ENCODE measurements around the gene CNN3. TPM values are rescaled to one million over a fixed set of nuclear protein-coding genes. Genes with fewer than 3 reads are reported as not detected.
"Not testable (repeated sequence)": the region's sequence is repeated elsewhere in the genome, so short reads cannot be mapped to it uniquely, and the experiment has no call there.

CNN3 gene
- total RNA-seq, 2 donors from 2014 or later: 6.3 to 11.2 TPM

DNA sequence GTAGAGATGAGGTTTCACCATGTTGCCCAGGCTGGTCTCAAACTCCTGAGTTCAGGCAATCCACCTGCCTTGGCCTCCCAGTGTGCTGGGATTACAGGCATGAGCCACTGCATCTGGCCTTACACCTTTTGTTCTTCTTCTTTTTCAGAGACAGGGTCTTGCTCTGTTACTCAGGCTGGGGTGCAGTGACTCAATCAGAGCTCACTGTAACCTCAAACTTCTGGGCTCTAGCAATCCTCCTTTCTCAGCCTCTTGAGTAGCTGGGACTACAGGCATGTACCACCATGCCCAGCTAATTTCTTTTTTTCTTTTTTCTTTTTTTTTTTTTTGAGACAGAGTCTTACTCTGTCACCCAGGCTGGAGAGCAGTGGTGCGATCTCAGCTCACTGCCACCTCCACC is 14.6 kb upstream of the CNN3 start:
- H3K4me1 Mint-ChIP-seq (ENCODE audit: low read depth): not testable (repeated sequence)

DNA sequence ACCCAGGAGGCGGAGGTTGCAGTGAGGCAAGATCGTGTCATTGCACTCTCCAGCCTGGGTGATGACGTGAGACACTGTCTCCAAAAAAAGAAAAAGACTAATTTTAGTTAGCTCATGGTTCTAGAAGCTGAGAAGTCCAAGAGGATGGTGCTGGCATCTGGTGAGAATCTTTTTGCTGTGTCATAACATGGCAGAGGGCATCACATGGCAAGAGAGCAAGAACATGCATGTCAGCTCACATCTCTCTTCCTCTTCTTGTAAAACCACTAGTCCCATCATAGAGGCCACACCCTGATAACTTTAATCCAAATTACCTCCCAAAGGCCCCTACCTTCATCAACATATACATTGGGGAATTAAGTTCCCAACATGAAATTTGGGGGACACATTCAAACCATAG is 13.8 kb upstream of the CNN3 start:
- no peaks in the 10 kb centered on the region for H3K36me3 Mint-ChIP-seq (ENCODE audit: insufficient read depth in 2 of 2)
- ATAC-seq (replicated peaks in 1 of 2) (no peak), DNase-seq (no peak)
- H3K4me1 Mint-ChIP-seq (ENCODE audit: low read depth): no peaks in the 10 kb centered on the region
- H3K4me3 Mint-ChIP-seq: no peak overlapping the region
- H3K27me3 Mint-ChIP-seq (ENCODE audit: low read depth): peaks cover 6% of the 10 kb centered on the region
- H3K9me3 Mint-ChIP-seq: no peaks in the 10 kb centered on the region
- no peak overlapping the region for H3K27ac Mint-ChIP-seq

More for the DNA sequence above, 14.6 kb upstream of the CNN3 start:
- H3K27me3 Mint-ChIP-seq (ENCODE audit: low read depth); H3K9me3 Mint-ChIP-seq; H3K4me3 Mint-ChIP-seq; H3K27ac Mint-ChIP-seq; H3K36me3 Mint-ChIP-seq (ENCODE audit: insufficient read depth in 2 of 2); ATAC-seq (replicated peaks in 1 of 2); DNase-seq: not testable (repeated sequence)

DNA sequence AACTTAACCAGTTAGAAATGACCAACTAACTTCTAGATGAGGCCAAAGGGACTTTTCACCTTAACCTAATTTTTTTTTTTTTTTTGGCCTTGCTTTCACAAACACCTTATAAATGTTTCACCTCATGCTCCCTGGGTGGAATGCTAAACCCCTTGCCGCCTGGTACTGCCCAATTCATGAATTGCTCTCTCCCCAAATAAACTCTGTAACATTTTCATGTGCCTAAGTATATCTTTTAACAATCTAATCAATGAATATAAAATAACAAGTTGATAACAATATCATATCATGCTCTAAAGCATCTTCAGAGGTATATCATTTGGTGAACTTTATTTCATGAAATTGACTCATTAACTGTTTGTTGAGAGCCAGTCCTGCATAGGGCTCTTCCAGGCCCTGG is 10.9 kb upstream of the CNN3 start:
- H3K27me3 Mint-ChIP-seq (ENCODE audit: low read depth): no peaks in the 10 kb centered on the region
- DNase-seq: no peak

DNA sequence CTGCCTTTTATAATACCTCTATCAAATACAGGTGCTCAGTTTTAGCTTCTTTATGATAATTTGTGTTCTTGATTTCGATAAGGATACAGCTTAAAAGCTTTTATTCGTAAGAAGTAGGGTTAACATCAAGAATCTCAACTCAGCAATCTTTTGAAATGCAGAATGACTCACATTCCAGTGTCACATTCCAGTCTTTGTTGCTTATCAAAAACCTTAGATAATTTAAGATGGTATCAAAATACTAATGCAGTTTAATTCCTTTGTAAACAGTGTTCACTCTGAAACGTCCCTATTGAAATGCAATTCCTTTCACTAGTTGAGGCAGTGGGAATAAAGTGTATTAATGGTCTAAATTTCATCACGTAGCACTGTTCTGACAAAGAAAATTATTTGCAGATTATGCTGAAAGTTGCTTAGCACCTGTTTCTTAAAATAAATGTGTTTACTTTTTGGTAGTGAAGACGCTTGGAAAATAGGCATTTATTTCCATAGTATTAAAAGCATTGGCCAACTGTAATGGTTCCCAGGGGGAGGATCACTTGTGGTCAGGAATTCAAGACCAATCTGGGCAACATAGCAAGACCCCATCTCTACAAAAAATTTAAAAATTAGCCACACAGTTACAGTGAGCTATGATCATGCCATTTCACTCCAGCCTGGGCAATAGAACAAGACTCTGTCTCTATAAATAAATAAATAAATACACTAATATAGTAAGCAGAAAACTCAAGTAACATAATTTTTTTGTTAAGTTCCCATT is 10.1 kb upstream of the CNN3 start:
- Mint-ChIP-seq H3K27ac (no peak overlapping the region), H3K27me3 (ENCODE audit: low read depth) (no peaks in the 10 kb centered on the region), H3K9me3 (no peaks in the 10 kb centered on the region), H3K36me3 (ENCODE audit: insufficient read depth in 2 of 2) (no peaks in the 10 kb centered on the region), H3K4me3 (no peak overlapping the region), H3K4me1 (ENCODE audit: low read depth) (peaks cover 8% of the 10 kb centered on the region)
- no peak for DNase-seq
- ATAC-seq (replicated peaks in 1 of 2): no peak

More for the DNA sequence above, 10.9 kb upstream of the CNN3 start:
- ATAC-seq (replicated peaks in 1 of 2): no peak
- H3K4me3 Mint-ChIP-seq: no peak overlapping the region
- H3K36me3 Mint-ChIP-seq (ENCODE audit: insufficient read depth in 2 of 2): no peaks in the 10 kb centered on the region
- H3K27ac Mint-ChIP-seq: no peak overlapping the region
- no peaks in the 10 kb centered on the region for H3K9me3 Mint-ChIP-seq
- peaks cover 8% of the 10 kb centered on the region for H3K4me1 Mint-ChIP-seq (ENCODE audit: low read depth)

DNA sequence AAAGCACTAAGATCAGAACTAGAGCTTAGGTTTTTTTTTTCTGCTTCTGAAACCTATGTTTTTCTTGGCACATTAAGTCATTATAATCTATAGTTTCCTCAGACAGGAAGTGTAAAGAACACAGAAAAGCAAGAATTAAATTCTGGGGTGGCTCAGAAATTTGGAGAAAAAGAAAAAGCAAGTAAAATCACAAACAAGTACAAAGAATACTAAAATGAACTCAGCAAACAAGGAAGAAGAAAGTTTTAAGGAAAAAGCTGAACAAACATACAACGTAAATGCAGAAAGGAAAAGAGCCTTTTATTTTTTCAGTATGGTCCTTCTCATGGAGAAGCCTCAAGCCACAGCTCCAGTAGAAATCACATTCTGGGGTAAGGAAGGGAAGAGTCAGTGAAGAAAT is 8.6 kb upstream of the CNN3 start:
- H3K36me3 Mint-ChIP-seq (ENCODE audit: insufficient read depth in 2 of 2): no peaks in the 10 kb centered on the region
- H3K9me3 Mint-ChIP-seq: no peaks in the 10 kb centered on the region
- no peaks in the 10 kb centered on the region for H3K27me3 Mint-ChIP-seq (ENCODE audit: low read depth)
- H3K27ac Mint-ChIP-seq: no peak overlapping the region
- H3K4me1 Mint-ChIP-seq (ENCODE audit: low read depth): peaks cover 8% of the 10 kb centered on the region
- ATAC-seq (replicated peaks in 1 of 2): no peak
- H3K4me3 Mint-ChIP-seq: no peak overlapping the region
- DNase-seq: no peak

DNA sequence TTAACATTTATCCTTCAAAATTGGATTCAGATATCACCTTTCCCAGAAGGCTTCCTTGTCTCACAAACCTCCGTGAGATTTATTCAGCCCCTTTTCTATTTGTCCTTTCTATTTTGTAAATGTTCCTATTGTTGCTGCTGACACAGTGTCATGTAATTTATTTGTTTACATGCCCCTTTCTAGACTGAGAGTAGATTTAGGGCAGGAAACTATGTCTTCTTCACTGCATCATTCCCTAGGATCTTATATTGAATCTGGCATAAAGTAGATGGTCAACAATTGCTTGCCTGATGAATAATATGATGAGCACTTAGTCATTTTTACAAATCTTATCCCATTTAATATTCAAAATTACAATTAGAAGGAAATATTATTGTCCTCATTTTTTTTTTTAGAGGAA is 8.1 kb upstream of the CNN3 start:
- DNase-seq (no peak), ATAC-seq (replicated peaks in 1 of 2) (no peak)
- Mint-ChIP-seq H3K27me3 (ENCODE audit: low read depth) (no peaks in the 10 kb centered on the region), H3K36me3 (ENCODE audit: insufficient read depth in 2 of 2) (no peaks in the 10 kb centered on the region), H3K4me3 (no peak overlapping the region), H3K27ac (no peak overlapping the region), H3K9me3 (no peaks in the 10 kb centered on the region), H3K4me1 (ENCODE audit: low read depth) (peaks cover 8% of the 10 kb centered on the region)

DNA sequence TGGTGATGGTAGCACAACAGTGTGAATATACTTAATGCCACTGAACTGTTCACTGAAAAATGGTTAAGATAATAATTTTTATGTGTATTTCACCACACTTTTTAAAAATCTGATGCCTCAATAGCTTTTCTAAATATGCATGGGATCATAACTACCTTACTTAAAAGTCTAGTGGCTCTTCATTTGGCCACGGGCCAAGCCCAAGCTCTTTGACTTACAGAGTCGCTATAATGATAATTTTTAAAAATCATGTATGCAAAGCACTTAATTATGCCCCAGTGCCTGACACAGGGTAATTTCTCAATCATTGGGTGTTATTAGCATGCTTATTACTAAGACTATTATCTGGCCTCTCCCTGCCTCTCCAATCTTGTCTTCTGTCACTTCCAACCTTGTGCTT is 7.6 kb upstream of the CNN3 start:
- Mint-ChIP-seq H3K36me3 (ENCODE audit: insufficient read depth in 2 of 2) (no peaks in the 10 kb centered on the region), H3K4me1 (ENCODE audit: low read depth) (peaks cover 8% of the 10 kb centered on the region), H3K9me3 (no peaks in the 10 kb centered on the region), H3K27ac (no peak overlapping the region), H3K27me3 (ENCODE audit: low read depth) (no peaks in the 10 kb centered on the region), H3K4me3 (no peak overlapping the region)
- no peak for DNase-seq
- ATAC-seq (replicated peaks in 1 of 2): no peak

DNA sequence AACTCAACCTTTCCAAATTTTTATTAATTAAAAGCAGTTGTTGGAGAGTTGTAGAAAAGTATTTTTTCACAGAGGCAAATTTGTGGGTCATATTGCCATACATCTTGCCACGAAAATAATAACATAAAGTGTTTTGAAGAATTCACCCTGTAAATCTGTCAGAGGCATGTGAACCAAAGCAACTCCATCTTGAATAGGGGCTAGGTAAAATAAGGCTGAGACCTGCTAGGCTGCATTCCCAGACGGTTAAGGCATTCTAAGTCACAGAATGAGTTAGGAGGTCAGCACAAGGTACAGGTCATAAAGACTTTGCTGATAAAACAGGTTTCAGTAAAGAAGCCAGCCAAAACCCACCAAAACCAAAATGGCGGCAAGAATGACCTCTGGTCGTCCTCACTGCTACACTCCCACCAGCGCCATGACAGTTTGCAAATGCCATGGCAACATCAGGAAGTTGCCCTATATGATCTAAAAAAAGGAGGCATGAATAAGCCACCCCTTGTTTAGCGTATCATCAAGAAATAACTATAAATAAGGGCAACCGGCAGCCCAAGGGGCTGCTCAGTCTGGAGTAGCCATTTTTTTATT is 4.4 kb upstream of the CNN3 start:
- H3K4me1 Mint-ChIP-seq (ENCODE audit: low read depth): peaks cover 8% of the 10 kb centered on the region
- no peak overlapping the region for H3K27ac Mint-ChIP-seq
- peaks cover 0 to 3% of the 10 kb centered on the region in 2 donors for H3K36me3 Mint-ChIP-seq (ENCODE audit: insufficient read depth in 2 of 2)
- no peak overlapping the region for H3K4me3 Mint-ChIP-seq
- H3K27me3 Mint-ChIP-seq (ENCODE audit: low read depth): peaks cover 10% of the 10 kb centered on the region
- no peak for DNase-seq
- no peaks in the 10 kb centered on the region for H3K9me3 Mint-ChIP-seq
- ATAC-seq (replicated peaks in 1 of 2): no peak

DNA sequence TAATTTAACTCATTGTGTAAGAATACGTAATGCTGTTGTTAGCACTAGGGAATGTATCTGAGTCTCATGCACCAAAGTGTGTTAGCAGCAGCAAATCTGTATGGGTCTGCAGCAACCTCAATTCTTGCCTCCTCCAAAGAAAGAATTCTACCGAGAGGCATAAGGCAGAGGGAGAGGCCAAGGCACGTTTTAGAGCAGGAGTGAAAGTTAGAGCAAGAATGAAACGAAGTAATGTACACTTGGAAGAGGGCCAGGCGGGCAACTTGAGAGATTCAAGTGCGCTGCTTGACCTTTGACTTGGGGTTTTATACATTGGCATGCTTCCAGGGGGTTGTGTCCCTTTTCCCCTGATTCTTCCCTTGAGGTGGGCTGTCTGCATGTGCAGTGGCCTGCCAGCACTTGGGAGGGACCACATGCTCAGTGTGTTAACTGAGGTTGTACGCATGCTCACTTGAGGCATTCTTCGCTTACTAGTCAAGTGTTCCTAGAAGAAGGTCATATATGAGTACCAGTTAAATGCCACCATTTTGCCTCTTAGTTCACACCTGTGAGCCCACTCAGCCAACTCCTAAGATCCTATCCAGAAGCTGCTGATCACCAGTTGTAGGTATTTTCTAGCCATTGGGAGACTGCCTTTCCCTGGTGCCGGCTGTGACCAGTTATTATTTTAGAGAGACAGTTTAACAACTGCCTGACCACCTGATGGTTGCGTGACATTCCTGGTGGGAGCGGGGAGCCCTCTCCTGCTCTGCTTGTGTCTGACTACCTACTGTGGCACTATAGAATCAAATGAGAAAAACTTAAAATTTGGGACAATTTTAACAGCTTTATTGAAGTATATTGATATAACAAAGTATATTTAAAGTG is 2.7 kb upstream of the CNN3 start:
- ATAC-seq (replicated peaks in 1 of 2) (no peak), DNase-seq (no peak)
- Mint-ChIP-seq H3K4me3 (no peak overlapping the region), H3K27me3 (ENCODE audit: low read depth) (peaks cover 27% of the 10 kb centered on the region), H3K4me1 (ENCODE audit: low read depth) (peaks cover 15% of the 10 kb centered on the region), H3K9me3 (no peaks in the 10 kb centered on the region), H3K27ac (no peak overlapping the region), H3K36me3 (ENCODE audit: insufficient read depth in 2 of 2) (peaks cover 0 to 3% of the 10 kb centered on the region in 2 donors)

DNA sequence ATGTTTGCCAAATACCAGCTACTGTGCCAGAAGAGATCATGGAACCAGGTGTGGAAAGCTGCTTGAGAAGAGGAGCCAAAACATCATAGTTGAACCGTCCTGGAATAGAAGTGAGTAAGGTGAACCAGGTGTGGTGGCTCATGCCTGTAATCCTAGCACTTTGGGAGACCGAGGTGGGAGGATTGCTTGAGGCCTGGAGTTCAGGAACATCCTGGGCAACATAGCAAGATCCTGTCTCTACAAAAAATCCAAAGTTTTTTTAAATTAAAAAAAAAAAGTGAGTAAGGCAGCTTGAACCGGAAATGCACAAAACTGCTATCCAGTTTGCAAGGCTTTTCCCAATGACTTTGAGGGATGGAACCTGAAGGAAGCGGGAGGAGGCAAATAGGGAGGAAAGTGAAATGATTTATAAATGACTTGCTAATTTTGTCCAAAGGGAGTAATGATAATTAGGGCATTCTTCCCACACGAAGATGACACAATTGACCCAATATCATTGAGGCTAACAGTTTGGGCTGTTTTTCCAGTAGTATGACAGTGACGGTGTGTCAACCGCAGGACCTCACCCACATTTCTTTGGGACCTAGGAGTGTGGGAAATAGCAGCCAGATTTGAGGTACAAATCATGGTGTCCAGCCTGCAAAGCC is 1.5 kb upstream of the CNN3 start:
- ATAC-seq (replicated peaks in 1 of 2): no peak
- H3K4me3 Mint-ChIP-seq: peak overlapping the region in 1 of 2 donors; percentile 86

DNA sequence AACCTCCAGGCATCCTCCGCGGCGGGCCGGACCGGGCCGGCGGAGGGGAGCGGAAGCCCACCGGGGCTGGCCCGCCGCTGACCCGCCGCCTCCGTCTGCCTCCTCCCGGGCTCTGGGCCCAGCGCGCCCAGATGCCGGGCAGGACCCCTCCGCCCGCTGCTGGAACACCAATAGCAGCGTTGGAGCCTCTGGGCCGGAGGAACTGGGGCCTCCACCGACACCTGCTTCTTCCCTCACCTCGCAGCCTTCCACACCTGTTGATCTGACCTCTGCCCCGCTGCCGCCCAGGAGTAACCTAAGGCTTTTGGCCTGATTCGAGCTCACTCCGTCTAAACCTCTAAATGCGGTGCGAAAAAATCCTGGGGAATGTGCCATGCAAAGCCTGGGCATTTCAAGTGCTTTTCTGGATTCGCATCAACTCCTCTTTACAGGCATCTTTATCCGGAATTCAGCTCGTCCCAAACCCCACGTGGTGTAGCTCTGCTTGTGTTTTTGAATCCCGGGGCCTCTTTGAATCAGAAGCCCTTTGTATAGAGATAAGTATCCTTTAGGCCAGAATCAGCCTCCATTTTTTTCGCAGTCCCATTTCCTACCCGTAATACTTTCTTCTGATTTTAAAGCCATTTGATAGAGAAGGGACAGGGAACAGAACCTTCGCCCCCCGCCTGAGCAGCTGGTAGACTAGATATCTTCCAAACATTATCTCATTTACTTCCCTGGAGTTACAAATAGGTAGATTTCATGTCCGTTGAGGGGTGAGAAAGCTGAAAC is 680 bp upstream of the CNN3 start:
- Mint-ChIP-seq H3K9me3 (no peaks in the 10 kb centered on the region), H3K4me3 (peak overlapping the region; percentile 53 to 86), H3K4me1 (ENCODE audit: low read depth) (peaks cover 16% of the 10 kb centered on the region), H3K36me3 (ENCODE audit: insufficient read depth in 2 of 2) (peaks cover 0 to 3% of the 10 kb centered on the region in 2 donors), H3K27ac (no peak overlapping the region), H3K27me3 (ENCODE audit: low read depth) (peaks cover 27% of the 10 kb centered on the region)
- ATAC-seq (replicated peaks in 1 of 2) (no peak), DNase-seq (no peak)

More for the DNA sequence above, 1.5 kb upstream of the CNN3 start:
- Mint-ChIP-seq H3K9me3 (no peaks in the 10 kb centered on the region), H3K27ac (no peak overlapping the region), H3K4me1 (ENCODE audit: low read depth) (peaks cover 16% of the 10 kb centered on the region), H3K36me3 (ENCODE audit: insufficient read depth in 2 of 2) (peaks cover 0 to 3% of the 10 kb centered on the region in 2 donors), H3K27me3 (ENCODE audit: low read depth) (peaks cover 27% of the 10 kb centered on the region)
- DNase-seq: no peak

DNA sequence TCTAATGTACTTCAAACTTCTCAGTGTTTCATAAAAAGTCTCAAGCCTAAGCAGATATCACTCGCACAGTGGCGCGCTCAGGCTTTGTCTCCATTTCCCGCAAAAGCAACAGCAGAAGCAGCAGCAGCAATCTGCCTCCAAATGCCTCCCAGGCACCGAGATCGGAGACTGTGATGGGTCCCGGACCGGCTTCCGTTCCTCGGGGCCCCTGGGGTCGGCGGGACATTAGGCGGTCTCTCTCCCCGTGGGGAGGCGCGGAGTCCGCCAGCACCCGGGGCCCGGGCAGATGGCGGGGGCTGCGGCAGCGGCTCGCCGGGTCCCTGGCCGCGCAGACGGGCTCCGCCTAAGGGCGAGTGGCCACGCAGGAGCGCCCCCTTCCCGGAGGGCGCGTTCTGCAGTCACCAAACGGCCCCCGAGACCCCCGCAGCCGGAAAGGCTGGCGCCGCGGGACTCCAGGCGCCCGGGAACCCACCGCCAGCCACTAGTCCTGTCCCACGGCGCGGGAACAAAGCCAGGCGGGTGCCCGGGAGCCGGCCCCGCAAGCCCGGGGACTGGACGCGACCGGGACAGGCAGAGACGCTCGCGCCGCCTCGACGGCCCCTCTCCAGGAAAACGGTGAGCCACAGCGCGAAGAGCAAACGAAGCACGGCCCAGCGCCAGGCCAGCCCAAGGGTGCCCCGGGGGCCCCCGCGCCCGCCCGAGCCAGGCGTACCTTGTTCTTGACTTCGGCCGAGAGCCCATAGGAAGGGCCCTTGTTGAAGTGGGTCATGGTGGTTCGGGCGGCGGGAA is 590 bp downstream of the CNN3 start:
- no peak overlapping the region for H3K27ac Mint-ChIP-seq
- ATAC-seq (replicated peaks in 1 of 2): peak; percentile 50 to 57
- peak; percentile 35 to 44 for DNase-seq
- peak overlapping the region; percentile 78 to 90 for H3K4me3 Mint-ChIP-seq
- no peaks in the 10 kb centered on the region for H3K9me3 Mint-ChIP-seq
- H3K27me3 Mint-ChIP-seq (ENCODE audit: low read depth): peaks cover 27% of the 10 kb centered on the region
- peaks cover 16% of the 10 kb centered on the region for H3K4me1 Mint-ChIP-seq (ENCODE audit: low read depth)
- peaks cover 0 to 3% of the 10 kb centered on the region in 2 donors for H3K36me3 Mint-ChIP-seq (ENCODE audit: insufficient read depth in 2 of 2)

Data from activated T-cell treated with anti-CD3 and anti-CD28 coated beads, Interleukin-2, amount 50 U/mL, for 72 hours (primary cell).